GM19455 (cell line): ENCODE measurements around the gene ODAD2.
"Not testable (repeated sequence)": the region's sequence is repeated elsewhere in the genome, so short reads cannot be mapped to it uniquely, and the experiment has no call there.

ENCODE experiments used
- ATAC-seq: cut with Tn5 transposase; IDR thresholded peaks from one replicate; pipeline ENCODE4 v1.9.1; 2021; ENCODE audit not compliant: unreplicated experiment

The ODAD2 gene, protein sequence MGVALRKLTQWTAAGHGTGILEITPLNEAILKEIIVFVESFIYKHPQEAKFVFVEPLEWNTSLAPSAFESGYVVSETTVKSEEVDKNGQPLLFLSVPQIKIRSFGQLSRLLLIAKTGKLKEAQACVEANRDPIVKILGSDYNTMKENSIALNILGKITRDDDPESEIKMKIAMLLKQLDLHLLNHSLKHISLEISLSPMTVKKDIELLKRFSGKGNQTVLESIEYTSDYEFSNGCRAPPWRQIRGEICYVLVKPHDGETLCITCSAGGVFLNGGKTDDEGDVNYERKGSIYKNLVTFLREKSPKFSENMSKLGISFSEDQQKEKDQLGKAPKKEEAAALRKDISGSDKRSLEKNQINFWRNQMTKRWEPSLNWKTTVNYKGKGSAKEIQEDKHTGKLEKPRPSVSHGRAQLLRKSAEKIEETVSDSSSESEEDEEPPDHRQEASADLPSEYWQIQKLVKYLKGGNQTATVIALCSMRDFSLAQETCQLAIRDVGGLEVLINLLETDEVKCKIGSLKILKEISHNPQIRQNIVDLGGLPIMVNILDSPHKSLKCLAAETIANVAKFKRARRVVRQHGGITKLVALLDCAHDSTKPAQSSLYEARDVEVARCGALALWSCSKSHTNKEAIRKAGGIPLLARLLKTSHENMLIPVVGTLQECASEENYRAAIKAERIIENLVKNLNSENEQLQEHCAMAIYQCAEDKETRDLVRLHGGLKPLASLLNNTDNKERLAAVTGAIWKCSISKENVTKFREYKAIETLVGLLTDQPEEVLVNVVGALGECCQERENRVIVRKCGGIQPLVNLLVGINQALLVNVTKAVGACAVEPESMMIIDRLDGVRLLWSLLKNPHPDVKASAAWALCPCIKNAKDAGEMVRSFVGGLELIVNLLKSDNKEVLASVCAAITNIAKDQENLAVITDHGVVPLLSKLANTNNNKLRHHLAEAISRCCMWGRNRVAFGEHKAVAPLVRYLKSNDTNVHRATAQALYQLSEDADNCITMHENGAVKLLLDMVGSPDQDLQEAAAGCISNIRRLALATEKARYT

DNA sequence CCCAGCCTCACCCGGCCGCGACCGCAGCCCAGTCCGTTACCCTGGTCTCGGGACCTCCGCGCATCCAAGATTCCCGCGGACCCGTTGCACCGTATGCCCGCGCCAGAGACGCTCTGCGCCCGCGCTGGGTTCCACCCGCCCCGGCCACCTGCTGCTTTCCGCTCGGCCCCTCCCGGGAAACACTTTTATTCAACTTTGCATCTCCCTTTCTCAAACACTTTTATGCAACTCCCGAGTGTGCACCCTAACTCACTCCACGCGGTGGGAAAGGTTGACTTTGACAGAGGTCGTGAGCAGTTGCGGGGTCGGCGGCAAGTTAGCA is at the start of gene ODAD2:
ODAD2 (minus strand) TSS at position 126 of the 322 bp plus-strand sequence. CDS start 3,937 bp downstream, outside the sequence.
- ATAC-seq: no peak

DNA sequence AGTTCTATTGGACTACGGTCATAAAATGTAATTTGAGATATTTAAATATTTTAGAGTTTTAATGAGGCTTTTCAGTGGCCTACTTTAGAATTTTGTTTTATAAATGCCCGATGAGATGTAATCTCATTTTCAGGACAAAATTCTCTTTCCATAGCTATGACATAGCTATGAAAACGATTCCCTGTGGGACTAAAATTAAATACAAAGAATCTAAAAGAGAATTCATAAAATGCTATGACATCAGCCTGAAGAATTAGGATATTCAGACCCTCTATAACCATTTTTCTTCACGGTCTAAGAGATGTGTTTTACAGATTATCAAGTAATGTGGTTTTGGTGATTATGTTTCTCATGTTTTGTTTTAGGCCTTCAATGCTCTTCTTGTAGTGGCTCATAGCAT is 48.2 kb upstream of the ODAD2 start:
- no peak for ATAC-seq

DNA sequence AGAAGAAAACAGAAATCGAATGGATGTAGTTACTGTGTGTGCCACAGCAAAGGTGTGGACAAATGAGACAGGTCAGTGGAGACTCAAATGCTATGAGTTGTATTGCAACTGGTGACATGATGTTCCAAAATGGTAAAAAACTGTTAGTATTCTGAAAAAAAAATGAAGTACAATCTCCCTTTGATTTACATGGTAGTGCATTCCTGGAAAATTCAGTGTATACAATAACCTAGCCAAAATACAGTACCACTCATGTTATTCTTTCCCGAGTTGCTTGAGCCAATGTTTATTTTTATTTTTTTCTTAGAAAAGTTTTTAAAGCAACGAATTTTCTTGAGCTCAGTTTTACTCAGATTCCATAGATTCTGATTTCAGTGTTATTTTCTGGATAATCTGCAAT is 47.7 kb upstream of the ODAD2 start:
- ATAC-seq: no peak

DNA sequence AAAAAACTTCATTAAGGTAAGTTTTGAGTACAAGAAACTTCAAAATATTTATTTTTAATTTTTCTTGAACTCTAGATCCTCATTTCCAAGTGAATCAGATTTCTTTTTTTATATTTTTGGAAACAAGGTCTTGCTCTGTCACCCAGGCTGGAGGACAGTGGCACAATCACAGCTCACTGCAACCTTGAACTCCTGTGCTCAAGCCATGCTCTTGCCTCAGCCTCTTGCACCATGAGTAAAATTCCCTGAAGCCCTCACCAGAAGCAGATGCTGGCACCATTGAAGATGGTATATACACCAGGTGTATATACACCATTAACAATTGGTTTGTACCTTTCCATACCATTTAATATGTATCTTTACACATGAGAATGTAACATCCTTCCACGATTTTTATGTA is 45.1 kb upstream of the ODAD2 start:
- ATAC-seq: no peak

DNA sequence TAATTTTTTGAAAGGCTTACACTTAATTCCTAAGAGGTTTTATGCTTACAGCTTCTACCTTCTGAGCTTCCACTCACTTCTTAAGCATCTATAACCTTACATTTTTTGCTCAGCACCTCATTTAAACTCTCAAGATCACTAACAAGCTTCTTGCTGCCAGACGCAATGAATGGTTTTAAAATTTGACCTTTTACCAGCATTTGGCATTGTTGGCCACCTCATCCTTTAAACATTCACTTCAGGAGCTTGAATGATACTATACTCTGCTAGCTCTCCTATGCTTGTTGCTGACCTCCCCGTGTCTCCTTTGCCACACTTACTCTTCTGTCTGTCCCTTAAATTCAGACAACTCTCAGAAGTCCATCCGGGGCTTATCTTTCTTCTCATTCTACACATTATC is 37.7 kb upstream of the ODAD2 start:
- ATAC-seq: no peak

DNA sequence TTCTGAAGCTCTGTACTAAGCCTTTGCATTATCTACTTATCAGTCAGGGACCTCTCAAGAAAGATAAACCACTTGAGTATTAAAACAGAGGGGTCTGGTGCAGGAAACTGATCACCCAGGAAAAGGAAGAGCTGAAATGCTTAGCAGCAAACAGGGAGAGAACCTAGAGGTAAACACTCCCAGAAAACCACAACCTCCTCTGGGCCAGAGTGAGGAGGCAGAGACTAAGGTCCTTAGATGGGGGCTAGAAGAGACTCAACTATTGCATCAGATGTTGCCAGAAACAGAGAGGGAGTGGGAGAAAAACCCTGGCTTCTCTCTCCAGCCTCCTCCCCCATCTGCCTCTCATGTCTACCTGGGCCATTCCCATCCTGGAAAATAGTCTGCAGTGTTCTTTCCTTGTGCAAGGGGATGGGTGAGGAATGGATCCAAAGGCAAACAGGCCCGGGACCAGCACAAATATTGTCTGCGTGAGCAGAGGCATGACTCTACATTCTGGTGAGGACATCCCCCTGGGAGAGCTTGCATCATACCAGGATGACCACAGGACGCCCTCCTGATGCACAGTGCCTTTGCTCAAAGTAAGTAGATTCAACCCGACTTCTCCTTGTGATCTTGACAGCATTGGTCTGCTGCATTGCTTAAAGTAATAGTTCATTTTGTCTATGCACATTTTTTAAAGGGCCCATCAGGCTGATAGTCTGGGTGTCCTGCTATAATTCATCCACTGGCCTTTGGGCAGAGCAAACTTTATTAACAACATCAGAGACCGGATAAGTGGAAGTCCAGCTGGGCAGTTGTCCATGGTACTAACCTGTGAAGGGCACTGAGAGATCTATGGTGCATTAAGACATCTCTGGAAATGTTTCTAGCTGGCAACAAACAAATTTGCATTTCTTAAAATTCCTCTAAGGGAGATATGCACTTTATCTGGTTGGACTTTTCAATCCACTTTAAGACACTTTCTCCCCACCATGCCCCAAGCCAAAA is 22.4 kb upstream of the ODAD2 start:
- no peak for ATAC-seq

DNA sequence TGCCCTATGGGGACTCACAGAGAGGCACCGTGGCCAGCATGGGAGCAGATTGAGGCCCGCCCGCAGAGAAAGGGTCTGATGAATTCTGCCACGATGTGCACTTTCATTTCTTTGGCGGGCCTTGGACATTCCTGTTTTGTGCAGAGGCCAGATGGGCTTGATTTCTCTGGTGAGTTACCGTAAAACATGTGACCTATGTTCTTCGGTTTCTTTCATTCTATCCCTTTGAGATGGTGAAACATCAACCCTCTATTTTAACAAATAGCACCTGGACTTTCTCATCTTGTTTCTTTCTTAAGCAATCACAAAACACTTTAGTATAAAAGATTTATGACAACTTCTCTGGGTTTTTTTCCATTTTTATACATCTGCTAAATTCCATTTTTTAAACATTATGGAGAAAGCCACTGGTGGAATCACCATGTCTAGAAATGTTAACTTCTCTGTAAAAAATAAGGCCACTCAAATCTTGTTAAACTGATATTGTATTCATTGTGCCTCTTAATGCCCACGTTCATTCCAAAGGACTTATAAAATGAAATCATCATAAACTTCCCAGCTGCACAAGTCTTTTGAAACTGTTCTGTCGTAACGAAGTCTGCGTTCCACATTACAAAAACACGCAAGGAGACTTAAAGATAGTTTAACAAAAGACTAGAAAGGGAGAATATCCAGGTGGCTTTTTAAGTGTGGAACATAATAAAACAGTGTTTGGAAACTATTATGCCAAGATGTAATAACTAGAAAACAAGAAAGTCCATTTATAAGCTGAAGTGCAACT is 21.4 kb upstream of the ODAD2 start:
- ATAC-seq: no peak

DNA sequence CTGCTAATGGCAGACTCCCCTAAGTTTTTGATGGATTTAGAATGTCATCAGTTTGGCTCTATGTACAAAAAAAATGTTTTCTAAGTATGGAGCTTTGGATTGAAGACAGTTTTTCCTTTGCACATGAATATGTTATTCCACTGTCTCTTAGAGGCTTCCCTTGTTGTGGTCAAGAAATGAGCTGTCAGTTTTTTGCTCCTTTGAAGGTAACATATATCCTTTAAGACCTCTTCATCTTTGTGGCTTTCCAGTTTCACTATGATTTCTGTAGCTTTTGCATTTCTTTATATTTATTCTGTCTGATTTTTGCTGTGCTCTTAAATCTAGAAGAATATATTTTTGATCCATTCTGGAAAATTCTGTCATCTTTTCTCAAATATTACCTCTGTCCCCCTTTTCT is 15.8 kb upstream of the ODAD2 start:
- no peak for ATAC-seq

DNA sequence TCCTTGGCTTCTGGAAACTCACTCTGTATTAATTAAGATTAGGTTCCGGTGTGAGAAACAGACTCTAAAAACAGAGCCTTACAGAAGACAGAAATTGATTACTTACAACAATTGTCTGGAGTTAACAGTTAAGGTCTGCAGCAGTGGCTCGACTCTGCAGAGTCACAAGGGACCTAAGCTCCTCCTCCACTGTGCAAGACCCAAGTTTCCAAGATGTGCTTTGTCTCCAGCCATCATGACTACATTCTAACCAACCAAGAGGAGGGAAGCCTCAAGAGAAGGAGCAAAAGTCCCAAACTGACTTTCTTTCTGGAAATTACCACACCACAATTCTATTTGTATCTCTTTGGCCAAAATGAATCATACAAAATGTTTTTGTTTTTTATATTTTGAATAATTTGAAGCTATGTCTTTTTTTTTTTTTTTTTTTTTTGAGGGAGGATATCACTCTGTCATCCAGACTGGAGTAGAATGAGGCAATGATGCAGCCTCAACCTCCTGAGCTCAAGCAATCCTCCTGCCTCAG is 14.2 kb upstream of the ODAD2 start:
- ATAC-seq: no peak

DNA sequence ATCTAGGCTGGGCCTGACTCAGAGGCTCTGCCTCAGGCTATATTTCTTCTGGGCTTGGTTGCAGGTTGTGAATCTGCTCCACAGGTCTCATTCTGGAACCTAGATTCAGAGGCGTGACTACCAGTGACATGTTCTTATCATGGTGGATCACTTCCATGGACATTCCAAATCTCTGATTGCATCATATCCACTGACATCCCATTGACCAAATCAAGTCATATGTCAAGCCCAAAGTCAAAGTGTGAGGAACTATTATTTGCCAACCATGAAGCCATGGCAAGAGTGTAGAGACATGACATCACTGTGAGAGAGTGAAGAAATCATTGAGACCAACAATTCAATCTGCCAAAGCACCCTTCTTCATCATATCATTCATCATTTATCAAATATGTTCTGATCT is 11.9 kb upstream of the ODAD2 start:
- no peak for ATAC-seq

DNA sequence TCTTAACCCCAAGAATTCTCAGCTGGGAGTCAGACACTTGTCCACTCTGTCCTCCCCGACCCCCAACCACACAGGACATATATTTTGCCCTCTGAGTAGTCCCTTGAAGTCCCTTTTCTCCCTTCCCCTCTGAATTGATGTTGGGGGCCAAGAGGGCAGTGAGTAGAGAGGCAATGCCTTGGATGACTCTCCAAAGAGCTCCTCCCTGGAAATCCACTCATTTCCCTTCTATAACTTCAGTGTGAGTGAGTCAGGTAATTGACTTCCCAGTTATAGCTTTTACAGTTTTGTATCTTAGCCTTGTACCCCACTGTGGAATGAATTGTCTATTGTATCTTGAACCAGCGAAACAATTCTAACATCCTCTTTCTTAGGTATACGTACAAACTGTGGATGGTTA is 9.2 kb upstream of the ODAD2 start:
- no peak for ATAC-seq

DNA sequence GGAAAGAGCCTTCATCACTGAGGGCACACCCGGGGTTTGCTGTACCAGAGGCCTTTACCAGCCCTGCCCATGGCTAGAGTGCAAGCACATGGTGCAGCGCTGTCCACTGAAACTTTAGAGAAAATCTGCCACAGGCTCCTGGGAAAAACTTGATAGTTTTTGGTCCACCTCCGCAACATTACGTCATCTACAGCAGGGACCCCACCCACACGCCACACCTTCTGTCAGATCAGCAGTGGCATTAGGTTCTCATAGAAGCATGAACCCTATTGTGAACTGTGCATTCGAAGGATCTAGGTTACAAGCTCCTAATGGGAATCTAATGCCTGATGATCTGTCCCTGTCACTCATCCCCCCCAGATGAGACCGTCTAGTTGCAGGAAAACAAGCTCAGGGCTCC is 2.5 kb upstream of the ODAD2 start:
- ATAC-seq: no peak

DNA sequence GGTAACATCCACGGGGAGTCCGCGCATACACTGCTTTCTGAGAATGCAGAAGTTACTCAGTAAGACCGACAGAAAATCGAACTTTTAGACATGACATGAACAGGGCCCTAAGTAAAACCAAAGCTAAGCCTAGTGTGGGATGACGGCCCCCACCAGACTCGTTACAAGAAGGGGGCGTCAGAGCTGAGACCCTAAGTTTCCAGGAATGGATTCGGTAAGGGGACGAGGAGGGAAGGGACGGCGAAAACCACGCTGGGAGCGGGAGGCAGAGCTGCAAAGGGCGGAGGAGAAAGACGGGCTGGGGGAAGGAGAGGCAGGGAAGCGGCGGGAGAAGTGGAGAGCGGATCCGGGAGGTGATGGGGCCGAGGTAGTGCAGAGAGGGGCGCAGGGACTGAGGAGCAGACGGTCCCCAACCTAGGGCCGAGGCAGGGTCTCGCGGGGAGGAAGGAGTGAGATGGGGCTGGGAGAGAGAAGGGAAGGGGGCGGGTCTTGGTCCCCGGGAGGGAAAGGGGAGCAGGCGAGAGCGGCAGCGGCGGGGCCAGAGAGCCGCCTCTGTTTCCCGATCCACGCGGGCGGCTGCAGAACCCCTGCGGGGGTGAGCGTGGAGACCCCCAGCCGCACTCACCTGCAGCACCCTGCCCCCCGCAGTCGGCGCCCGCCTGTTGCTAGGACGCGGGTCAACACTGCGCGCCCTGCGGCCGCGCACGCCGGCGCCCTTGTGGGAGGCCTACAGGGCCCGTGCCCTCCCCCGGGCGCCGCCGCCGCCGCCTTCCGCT is 513 bp downstream of the ODAD2 start:
- ATAC-seq: no peak

DNA sequence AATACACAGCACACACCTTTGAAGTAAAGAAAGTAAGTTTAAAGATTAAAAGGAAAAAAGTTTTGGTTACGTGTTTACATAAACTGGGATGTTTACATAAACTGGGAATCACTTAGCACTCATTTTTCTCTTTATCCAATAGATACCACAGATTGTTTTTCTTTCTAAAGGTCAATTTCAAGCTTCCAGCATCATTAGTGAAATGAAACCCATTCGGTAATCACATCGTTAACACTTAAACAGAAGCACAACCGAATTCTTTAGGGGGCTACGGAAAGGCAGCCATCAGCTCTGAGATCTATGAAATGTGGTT is 1.1 kb downstream of the ODAD2 start:
- no peak for ATAC-seq

DNA sequence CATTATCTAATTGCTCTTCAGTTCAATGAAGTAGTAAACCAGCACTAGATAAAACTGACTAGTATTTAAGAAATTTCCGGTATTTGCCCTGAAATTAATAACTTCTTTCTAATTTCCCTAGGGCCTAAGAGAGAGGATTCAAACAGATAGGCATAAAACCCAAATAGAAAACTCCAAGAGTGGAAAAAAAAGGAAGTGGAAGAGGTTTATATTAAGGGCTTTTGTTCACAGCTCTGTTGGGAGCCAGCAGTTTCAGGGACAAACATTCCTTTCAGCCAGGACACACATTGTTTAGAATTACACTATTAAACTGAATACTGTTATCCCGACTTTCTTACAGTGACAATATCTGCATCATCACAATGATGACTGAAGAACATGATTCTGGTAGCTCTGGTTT is 3.6 kb downstream of the ODAD2 start:
- no peak for ATAC-seq

DNA sequence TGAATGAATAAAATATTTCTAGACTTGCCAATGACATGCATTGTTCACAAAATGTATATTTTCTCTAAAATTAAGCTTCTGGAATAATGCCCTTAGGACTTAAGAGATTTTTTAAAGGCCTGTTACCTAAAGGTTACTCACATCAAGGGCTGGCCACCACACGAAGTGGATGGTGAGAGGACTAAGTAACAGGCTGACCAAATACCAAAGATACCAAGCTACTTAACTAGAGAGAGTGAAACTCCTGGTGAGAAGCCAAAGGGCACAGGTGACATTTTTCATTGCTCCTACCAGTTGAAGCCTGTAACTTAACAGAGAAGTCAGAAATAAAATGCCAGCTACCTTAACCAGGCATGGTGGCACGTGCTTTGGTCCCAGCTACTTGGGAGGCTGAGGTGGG is 9.5 kb downstream of the ODAD2 start:
- not testable (repeated sequence) for ATAC-seq

DNA sequence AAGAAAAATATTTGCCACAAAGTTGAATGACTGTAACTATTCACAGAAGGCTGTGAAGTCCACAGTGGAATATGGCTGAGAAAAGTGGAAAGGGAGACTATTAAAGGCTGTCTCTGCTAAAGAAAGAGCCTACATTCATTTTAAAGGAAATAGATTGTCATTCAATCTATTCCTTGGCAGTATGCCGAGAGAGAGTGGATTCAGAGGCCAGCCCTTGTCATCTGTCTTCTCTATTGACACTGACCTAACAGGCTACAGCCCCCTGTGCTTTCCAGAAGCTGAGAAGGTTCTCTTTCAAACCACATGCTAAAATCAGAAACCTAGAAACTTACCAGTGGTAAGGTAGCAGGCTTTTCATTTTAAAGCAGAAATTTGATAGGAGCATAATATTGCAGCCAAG is 12.1 kb downstream of the ODAD2 start:
- no peak for ATAC-seq

DNA sequence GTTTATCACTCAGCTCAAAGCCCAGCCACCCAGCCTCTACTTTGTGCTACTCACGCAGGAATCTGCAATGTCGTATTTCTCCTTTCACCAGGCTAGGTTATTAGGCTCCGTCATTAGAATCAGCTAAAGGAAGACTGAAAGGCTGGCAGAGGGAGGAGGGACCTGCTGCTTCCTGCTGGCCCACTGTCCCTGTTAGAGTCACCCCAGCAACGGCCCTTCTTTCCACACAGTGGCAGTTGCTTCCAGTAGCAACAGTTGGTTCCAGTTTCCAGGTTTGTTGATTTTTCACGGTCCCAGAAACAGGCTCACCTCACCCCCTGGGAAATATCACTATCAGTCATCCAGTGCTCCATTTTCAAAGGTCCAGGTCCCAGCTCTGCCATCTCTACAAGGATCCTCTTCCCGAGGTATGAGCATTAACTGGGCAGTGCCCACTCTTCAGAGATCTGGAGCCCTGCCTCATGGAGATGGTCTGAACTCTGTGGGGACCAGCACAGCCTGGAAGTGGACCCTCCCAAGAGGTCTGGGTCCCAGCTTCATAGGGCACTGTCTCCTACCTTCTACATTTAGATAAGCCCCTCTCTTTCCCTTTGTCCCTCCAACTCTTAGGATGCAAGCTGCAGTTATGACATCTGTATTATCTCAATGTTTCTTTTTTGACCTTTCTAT is 15.9 kb downstream of the ODAD2 start:
- no peak for ATAC-seq

DNA sequence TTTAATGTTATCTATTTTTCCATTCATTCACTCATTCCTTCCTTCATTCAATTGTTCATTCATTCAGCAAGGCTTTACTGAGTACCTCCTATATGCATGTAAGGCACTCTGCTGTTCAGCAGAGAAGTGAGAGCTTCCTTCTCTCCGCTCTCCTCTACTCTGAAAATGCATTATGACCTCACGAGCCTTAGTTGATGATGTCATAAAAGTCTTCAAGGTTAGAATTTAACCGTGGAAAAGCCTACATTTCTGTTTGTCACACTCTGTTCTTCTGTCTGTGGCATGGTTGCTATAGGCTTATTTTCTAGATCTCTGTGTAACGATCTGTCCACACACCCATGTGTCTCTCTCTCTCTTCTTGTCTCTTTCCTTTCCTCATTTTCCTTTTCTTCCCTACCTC is 17.1 kb downstream of the ODAD2 start:
- no peak for ATAC-seq
